NCI-H345 (cell line): Measurements from ENCODE around the gene COL3A1.

Experiments used
- DNase-seq: peaks from one replicate; lab custom pipeline; 2025; lab: John Stamatoyannopoulos, UW

The COL3A1 gene

DNA sequence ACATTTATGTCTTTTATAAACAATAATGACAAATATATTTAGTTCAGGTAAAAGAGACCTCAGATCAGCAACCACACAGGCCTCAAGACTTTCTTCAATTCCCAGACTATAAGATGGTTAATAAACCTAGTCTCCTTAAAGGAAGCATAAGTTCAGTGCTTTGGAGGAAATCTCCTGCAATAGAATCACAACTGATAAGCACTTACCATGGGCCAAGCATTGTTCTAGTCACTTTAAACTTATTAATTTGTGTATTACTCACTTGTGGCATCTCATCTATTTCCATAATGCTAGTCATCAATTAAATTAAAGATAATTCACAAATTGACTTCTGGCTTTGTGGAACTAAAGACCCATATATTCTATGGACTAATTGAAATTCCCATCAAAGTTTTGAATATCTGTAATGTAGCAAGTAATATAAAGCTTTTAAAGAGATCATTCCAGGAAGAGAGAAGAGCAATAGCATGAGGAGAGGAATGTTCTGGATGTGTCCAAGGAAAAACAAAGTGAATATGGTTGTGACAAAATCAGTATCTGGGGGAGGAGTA lies 42.2 kb downstream of the COL3A1 start:
- DNase-seq: no peak

DNA sequence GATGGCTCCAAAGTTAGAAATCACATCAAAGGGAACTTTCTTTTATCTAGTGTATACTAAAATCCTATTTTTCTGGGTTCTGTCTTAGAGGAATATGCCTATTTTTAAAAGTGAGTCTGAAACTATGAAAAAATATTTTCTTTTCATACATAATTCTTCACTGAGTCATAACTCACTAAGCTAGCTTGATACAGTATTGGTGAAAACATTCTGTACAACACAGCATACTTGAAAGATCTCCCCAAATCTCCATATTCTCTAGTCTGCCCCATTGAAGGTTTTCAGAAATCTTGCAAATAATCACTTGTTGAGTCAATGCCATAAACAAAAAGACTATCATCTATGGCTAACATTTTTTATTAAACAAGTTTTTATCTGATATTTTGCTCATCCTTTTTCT lies 44.5 kb downstream of the COL3A1 start:
- DNase-seq: no peak

DNA sequence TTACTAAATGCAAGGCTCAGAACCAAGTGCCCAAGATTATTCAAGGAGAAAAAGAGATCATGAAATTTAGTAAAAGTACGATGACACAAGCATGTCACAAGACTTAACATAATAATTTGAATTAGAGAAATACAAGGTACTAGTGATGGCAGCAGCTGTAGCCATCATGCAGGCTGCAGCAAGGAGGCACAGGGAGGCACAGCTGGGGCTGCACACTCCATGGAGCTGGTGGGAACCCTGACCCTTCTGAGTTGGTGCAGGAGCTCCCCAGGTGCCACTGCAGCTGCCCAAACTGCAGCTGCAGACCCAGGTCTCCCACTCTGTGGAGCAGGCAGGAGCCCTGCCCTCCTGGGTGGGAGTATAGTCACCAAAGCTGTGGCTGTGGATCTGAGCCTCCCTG lies 46.0 kb downstream of the COL3A1 start:
- DNase-seq: no peak

DNA sequence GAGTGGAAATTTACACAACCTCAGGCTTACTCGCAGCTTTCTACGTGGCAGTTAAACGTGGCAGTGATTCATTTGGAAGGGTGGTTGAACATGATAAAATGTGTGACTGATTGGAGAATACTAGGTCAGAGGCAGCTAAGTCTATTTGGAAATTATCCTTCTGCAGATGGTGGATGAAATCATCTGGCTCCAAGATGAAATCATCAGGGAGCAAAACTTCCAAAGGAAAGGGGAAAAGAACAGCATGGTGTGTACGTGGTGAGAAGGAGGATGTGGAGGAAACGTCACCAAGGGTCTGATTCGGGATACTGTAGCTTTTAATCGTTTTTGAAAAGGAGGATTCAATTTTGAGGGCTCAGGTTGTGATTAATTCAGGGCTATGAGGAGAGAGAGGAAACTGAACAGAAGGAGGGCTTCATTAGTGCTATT lies 47.9 kb downstream of the COL3A1 start:
- DNase-seq: no peak

DNA sequence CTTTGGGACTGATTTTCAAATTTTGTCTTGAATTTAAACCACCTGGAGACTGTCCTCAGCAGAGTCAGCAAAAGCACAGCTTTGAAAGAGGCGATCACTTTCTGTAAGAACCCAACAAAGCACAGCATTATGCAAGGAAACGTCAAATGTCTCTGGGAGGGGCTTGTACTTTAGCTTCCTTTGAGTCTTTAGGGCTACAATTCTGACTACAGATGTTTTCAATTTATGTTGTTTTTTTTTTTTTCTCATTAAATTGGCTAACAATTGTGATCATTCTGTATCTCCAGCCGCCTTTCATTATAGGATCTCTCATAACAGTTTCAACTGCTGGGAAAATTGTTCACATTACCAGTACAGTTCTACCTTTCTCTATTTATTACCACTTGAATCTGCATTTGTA lies 48.3 kb downstream of the COL3A1 start:
- no peak for DNase-seq

DNA sequence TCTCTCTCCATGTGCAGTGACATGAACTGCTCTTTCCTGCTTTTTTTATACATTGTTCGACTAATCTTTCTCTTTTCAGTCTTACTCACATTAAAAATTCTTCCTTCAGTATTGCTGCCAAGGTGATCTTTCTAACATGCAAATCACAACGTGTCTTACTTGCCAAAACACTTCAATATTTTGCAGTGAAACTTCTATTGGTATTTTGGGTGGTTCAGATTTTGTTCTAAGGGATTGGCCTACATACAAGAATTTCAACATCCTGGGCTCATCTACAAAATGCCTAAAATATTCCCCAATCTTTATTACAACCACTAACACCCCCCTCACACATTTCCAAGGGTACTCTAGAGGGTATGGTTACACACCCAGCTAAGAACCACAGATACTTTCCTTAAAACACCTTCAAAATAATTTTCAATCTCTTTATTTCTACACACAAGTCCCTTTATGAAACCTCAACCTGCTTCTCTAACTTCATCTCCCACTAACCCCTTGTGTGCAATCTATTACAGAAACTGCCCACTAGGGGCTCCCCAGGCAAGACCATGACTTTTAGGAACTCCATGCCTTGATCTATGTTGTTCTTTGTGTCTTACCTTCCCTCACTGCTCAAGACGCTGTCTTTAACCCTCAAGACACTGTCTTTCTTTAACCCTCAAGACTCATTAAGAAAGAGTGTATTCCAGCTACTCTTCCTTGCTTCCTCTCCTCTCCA lies 50.9 kb downstream of the COL3A1 start:
- DNase-seq: no peak

DNA sequence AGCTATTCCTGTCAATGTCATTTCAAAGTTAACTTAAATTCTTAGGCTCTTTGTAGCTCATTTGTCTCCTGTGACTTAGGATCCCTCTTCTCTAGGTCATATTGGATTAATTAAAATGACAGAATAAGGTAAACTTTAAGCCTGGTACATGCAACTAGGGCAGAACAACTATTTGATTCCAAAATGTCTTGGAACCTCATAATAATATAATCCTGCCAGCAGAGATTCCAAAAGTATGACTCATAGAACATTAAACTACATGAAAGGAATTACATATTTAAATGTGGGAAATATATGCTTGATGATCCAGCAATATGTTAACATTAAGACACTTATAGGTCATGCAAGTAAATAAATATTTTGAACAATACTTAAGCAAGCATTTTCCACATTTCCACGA lies 63.3 kb downstream of the COL3A1 start:
- no peak for DNase-seq

DNA sequence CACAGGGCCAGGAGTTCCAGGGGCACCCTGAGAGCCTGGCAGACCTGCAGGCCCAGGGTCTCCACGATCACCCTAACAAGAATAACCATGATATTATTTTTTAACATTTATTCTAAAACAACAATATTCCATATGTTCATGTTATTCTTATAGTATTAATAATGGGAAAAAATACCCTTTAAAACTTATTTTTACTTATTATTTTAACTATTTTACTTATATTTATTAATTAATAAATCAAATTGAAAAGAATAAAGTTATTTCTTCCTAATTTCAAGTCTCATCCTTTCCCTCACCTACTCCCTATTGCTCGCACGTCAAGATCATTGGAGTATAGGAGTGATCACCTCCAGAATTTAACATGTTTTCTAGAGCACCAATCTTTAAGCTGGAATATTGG lies 71.7 kb downstream of the COL3A1 start:
- no peak for DNase-seq

DNA sequence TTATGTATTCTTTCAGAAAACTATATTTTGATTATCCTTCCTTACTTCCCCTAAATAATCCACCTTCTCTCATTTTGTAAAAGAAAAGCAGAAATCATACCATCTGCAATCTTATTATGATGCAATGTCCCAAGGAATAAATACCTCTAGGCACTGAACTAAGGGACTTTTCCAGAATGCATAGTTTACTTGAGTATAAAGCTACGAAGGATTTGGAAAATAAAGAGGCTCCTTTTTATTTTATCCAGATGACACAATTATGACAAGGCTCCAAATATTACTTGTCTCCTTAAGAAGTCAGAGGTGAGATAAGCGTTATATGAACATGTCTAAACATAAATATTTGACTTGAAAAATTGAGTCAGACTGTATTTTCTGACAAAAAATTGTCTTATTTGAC lies 72.1 kb downstream of the COL3A1 start:
- DNase-seq: no peak

DNA sequence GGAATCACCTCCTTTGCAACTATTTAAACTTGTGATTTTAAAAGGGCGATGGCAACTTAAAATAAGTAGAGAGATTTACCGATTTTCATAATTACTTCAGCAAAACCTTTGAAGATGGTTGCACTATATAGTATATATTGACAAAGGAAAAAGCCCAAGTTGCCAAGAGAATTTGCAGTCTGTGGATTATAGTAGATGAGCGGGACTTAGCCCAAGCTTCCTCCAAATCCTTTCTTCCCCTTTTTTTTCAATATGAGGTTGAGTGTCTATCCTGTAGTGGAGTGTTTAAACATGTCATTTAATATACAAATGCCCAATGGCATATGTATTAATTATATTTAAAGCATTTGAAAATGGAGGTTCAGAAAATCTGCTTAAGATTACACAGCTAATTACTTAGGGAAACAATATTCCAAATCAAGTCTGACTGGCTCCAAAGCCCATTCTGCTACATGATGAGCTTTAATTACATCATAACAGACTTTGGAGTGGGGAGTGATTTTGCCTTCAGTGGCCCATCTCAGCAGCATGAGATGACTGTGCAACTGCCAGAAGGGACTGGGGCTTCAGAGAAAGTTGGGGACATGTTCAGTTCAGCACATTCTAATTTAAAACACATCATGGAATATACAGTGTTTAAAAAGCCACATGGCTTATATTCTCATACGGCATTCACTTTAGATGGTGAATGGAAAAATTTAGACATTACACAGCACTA lies 73.2 kb downstream of the COL3A1 start:
- DNase-seq: no peak

DNA sequence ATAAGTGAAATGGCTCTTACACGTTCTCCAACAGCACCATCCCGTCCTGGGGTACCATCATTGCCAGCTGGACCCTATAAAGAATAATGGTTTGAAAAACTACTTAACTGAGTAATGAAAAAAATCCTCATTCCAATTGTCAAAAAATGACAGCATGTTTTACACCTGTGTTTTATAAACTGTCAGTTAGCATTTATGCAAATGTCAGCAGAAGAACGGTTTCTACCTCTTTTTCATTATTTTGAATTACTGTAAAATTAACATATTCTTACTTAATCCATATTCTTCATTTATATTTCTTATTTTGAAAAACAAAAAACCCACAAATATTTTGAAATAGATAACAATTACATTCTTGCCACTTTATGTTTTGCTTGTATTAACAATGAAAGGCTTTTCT lies 74.0 kb downstream of the COL3A1 start:
- DNase-seq: no peak

DNA sequence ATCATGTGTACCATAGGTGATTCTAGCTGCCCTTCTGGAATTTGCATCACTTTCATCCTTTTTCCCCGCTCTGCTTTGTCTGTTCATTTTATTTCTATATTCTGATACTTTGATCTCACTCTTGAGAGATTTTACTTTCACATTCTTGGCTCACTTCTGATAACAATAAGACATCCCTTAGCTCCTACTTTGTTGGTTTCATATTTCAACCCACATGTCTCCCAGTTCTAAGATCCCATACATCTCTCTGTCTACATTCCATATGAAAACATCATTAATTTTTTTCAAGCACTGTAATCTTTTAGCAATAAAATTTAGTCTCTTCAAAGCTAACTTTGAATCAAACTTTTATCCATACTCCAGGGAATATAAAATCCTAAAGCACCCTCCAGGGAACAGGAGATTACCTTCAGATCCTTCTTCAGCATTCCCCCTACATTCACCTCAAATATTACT lies 75.6 kb downstream of the COL3A1 start:
- no peak for DNase-seq

DNA sequence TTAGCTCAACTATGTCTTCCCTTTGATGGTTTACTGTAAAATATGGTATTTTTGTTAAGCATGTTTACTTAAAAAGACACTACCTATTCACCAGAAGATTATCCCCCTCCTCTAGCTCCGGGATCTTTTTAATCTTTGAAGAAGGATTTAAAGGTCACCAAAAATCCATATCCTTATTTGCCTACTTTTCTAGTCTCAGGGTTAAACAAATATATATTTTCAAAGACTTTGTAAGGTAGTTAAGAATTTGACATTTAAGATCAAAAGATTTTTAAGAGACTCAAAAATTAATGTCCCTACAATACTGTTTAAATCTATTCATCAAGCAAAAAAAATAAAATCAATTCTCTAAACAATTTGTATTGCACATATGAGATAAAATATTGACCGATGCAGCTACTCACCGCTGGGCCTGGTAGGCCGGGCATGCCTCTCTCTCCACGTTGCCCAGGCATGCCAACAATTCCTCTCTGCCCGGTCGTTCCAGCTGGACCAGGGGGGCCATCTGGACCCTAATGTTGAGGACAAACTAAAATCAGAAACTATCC lies 76.1 kb downstream of the COL3A1 start:
- DNase-seq: no peak

DNA sequence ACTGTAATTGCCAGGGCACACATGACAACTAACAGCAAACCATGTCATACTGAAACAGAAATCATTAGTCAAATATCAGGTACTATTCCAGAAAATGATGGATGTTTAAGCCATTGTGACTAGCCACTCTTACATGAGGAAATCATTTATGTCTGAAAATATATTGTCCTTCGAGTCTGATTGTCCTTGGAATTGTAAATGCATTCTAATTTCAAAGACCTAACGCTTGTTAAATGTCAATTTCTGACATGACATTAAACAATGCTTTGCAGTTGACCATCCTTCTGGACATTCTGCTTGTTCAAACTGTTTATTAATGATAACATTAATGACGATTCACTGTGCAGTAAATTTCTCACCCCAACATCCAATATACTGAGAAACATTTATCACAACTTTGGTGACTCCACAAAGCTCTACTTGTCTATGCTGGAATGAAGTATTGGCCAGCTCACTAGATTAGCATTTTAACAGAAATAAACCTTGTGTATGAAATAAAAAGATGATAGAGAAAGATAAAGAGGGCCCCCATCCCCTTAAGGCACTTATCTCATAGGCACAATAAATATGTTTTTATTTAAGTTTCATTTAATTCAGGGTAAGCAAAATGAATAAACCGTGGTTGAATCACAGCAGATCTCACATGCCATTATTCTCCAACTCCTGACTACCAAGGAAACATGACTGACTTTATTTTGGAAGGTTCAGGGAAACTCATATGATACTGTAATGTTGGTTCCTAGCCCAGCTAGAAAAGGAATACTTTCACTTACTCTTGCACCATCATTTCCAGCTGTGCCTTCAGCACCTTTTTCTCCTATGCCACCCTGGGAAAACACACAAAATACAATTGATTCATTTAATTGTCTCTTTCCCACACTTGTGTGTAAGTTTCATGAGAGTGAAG lies 82.3 kb downstream of the COL3A1 start:
- DNase-seq: no peak

DNA sequence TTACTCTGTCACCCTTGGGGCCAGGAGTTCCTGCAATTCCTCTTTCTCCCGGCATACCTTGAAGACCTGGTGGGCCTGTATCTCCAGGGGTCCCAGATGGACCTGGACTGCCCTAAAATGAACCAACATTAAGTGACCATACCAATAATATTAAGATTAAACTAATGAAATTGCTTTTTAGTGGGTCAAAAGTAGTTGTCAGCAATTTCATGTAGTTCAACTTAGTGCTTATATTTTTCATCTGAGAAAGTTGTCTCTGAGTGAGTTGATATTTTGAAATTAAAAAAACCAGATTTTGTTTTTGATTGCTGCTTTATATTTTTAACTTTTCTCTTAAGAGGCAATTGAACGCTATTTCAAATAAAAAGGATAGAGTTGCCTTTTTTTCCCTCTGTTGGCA lies 83.1 kb downstream of the COL3A1 start:
- DNase-seq: no peak

DNA sequence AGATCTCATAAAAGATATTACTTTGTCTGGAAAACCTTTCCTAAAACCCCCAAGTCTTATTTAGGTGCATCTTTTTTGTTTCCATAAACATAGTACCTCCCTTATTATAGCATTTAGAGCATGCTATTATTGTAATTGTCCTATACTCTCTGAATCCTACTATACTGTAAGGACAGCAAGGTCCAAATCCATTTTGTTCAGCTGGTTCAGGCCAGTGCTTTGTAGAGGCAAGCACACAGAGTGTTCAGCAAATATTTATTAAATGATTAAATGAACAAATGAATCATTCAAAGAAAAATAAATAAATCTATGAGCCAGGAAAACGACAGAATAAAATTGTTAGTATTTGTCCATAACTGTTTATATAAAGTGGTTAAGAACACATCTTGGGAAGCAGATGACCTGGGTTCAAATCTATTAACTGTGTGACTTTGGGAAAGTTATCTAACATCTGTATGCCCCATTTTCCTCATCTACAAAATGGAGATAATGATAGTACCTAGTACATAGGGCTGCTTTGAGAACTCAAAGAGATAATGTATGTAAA lies 86.0 kb downstream of the COL3A1 start:
- no peak for DNase-seq
